ENCODE data around the gene BNIPL.

BNIPL gene

DNA sequence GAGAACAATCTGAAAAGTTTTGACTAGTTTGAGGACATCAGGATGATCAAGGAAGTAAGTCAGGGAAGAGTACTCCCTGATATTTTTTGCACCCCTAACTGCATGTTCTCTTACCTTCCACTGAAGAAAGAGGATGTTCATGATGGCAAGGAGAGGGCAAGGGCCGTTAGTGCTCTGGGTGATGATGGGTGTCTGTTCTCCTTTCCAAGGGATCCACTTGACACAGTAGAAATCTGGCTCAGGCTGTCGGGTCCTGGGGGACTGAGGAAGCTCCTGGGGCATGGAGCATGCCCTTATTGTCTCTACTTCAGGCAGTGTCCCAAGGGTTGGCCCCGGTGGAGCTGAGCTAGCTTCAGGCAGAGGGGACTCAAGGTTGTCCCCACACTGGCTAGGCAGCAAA, 34.3 kb upstream of the BNIPL start:
- H3K27ac ChIP-seq (ENCODE audit: low read depth, low read length): no peak overlapping the region
- H3K4me1 ChIP-seq (ENCODE audit: insufficient read depth, low read length): peaks cover 24% of the 10 kb centered on the region
- no peaks in the 10 kb centered on the region for H3K9me3 ChIP-seq (ENCODE audit: low read length)
- no peak overlapping the region for H3K4me3 ChIP-seq (ENCODE audit: low read depth in 1 of 2, low read length in 2 of 2)
- H3K9ac ChIP-seq (ENCODE audit: low read length): no peak overlapping the region
- no peaks in the 10 kb centered on the region for H3K27me3 ChIP-seq (ENCODE audit: control insufficient read depth in 1 of 2, insufficient read depth in 2 of 2, low read length in 2 of 2)
- peaks cover 48% of the 10 kb centered on the region for H3K36me3 ChIP-seq (ENCODE audit: insufficient read depth, low read length)

DNA sequence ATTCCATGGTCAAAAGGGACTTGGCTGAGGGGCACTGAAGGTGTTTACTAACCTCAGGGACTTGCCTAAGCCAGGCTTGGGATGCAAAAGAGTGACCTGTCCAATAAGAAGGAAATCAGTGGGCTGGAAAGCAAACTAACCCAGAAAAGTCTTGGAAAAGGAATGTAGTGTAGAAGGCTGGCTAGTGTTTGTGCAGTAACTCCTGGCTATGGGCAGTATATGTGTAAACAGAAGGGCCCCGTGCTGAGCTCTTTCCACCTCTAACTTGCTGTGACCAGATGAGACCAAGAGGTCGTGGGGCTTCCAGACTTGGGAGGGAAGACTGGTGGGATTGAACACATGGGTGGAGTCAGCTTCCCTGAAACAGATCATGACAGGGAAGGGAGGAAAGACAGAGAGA, 33.8 kb upstream of the BNIPL start:
- Histone ChIP-seq H3K27ac (ENCODE audit: low read depth, low read length) (no peak overlapping the region), H3K36me3 (ENCODE audit: insufficient read depth, low read length) (peaks cover 42% of the 10 kb centered on the region), H3K27me3 (ENCODE audit: control insufficient read depth in 1 of 2, insufficient read depth in 2 of 2, low read length in 2 of 2) (no peaks in the 10 kb centered on the region), H3K9ac (ENCODE audit: low read length) (peak overlapping the region; percentile 4), H3K4me1 (ENCODE audit: insufficient read depth, low read length) (peaks cover 30% of the 10 kb centered on the region), H3K9me3 (ENCODE audit: low read length) (no peaks in the 10 kb centered on the region), H3K4me3 (ENCODE audit: low read depth in 1 of 2, low read length in 2 of 2) (peak overlapping the region in 1 of 2 donors; percentile 47)

DNA sequence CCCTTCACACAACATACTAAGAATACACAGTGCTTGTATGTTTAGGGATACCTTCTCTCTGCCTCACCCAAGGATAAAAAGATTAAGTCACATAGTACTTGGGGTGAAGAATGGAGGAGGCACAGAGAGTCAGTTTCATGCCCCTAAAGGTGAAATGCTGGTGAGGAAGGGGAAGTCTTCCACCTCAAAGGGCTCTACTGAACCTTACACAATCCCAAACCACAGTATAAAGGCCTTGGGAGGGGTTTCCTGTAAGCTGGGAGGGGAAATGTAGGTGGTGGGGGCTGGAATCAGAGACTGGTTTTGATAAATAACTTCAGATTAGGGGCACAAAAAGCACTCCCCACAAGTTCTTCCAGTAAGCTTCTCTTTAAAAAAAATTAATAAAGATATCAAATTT, 33.2 kb upstream of the BNIPL start:
- no peaks in the 10 kb centered on the region for H3K9me3 ChIP-seq (ENCODE audit: low read length)
- H3K9ac ChIP-seq (ENCODE audit: low read length): peak overlapping the region; percentile 4
- no peak overlapping the region for H3K27ac ChIP-seq (ENCODE audit: low read depth, low read length)
- peak overlapping the region in 1 of 2 donors; percentile 47 for H3K4me3 ChIP-seq (ENCODE audit: low read depth in 1 of 2, low read length in 2 of 2)
- no peaks in the 10 kb centered on the region for H3K27me3 ChIP-seq (ENCODE audit: control insufficient read depth in 1 of 2, insufficient read depth in 2 of 2, low read length in 2 of 2)
- peaks cover 36% of the 10 kb centered on the region for H3K36me3 ChIP-seq (ENCODE audit: insufficient read depth, low read length)
- H3K4me1 ChIP-seq (ENCODE audit: insufficient read depth, low read length): peaks cover 33% of the 10 kb centered on the region

DNA sequence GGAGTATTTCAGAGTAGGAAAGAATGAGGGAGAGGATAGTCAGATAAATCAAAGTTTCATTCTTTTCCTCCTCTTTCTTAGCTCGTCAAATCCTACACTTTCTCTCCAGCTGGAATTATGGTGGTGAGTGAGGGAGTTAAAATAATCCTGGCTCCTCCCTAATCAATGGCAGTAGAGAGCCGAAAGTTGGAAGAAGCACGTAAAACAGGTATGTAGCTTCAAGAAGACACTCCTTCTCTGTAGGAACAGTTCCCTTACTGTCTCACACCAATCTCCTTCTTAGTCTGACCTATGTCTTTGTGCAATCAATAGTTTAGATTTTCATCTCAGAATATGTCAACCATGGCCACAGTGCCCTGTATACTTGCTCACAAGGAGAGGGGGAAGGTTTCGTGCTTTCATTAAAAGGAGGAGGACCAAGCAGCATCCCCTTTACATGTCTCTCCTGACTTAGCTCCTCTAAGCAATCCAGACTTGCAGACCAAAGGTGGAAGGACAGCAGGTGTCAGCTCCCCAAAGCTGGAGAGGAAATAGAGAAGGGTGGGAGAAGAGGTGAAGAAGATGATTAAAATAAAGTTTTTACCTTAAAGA, 30.6 kb upstream of the BNIPL start:
- Histone ChIP-seq H3K9ac (ENCODE audit: low read length) (peak overlapping the region; percentile 81), H3K27me3 (ENCODE audit: control insufficient read depth in 1 of 2, insufficient read depth in 2 of 2, low read length in 2 of 2) (no peaks in the 10 kb centered on the region), H3K27ac (ENCODE audit: low read depth, low read length) (peak overlapping the region; percentile 78), H3K9me3 (ENCODE audit: low read length) (no peaks in the 10 kb centered on the region), H3K4me1 (ENCODE audit: insufficient read depth, low read length) (peaks cover 40% of the 10 kb centered on the region), H3K4me3 (ENCODE audit: low read depth in 1 of 2, low read length in 2 of 2) (peak overlapping the region; percentile 49 to 93), H3K36me3 (ENCODE audit: insufficient read depth, low read length) (peaks cover 18% of the 10 kb centered on the region)

DNA sequence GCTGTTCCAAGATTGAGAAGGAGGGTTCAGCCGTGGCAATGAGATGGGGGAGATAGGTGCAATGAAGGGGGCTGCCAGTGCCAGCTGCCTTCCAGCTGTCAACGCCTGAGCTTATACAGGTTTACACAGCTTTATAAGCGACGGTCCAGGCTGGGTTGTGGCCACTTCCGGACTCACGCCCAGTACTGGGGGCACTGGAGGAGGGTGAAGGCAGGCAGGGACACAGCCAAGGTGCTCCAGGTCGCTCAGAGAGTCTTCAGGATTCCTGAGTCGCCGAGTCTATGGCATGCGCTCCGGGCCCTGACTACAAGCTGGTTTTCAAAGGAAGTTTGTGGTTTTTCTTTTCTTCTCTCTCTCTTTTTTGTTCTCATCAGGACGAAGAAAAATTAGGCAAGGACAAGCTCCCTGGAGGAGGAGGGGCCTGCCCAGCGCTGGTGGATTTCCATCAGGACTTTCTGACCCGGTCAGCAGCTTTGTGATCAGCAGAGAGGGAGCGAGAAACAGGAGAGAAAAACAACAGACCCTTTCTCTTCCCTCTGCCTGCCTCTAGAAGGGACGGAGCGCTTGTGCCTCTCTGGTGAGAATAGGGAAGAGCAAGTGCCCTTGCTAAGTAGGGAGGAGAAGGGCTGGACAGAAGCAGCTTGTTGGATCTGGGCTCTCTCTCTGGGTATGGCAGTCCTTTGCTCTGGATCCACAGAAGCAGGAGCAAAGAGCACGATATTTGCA, 29.9 kb upstream of the BNIPL start, which contains the start of gene MINDY1:
MINDY1 (minus strand) TSS at position 576 of the 726 bp plus-strand sequence. CDS start 4,285 bp downstream, outside the sequence.
- H3K4me3 ChIP-seq (ENCODE audit: low read depth in 1 of 2, low read length in 2 of 2): peak within 1 kb of the TSS; percentile 49 to 98
- H3K27me3 ChIP-seq (ENCODE audit: control insufficient read depth in 1 of 2, insufficient read depth in 2 of 2, low read length in 2 of 2): no peaks in the 10 kb centered on the region
- peaks cover 40% of the 10 kb centered on the region for H3K4me1 ChIP-seq (ENCODE audit: insufficient read depth, low read length)
- H3K27ac ChIP-seq (ENCODE audit: low read depth, low read length): peak within 1 kb of the TSS; percentile 78
- peak within 1 kb of the TSS; percentile 81 for H3K9ac ChIP-seq (ENCODE audit: low read length)
- no peaks in the 10 kb centered on the region for H3K9me3 ChIP-seq (ENCODE audit: low read length)
- H3K36me3 ChIP-seq (ENCODE audit: insufficient read depth, low read length): peaks cover 12% of the 10 kb centered on the region

DNA sequence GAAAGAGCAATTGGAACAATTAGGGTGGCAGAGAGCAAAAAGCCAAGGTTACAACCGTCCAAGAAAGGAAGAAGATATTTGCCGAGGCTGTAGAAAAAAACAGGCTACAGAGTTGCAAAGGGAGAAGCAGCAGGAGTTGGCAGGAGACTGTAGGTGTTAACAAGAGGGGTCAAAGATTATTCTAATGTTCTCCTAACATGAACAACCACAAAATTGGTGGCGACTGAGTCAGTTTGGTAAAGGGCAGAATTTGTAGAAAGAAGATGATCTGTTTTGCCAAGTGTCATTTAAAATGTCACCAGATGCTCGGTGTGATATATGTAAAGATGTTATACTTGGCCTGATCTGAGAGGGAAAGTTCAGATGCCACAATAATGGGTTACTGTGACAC, 28.5 kb upstream of the BNIPL start:
- Histone ChIP-seq H3K9ac (ENCODE audit: low read length) (peak overlapping the region; percentile 9), H3K27ac (ENCODE audit: low read depth, low read length) (peak overlapping the region; percentile 29), H3K4me3 (ENCODE audit: low read depth in 1 of 2, low read length in 2 of 2) (peak overlapping the region; percentile 56 to 98), H3K4me1 (ENCODE audit: insufficient read depth, low read length) (peaks cover 31% of the 10 kb centered on the region), H3K9me3 (ENCODE audit: low read length) (no peaks in the 10 kb centered on the region), H3K36me3 (ENCODE audit: insufficient read depth, low read length) (peaks cover 3% of the 10 kb centered on the region), H3K27me3 (ENCODE audit: control insufficient read depth in 1 of 2, insufficient read depth in 2 of 2, low read length in 2 of 2) (no peaks in the 10 kb centered on the region)

DNA sequence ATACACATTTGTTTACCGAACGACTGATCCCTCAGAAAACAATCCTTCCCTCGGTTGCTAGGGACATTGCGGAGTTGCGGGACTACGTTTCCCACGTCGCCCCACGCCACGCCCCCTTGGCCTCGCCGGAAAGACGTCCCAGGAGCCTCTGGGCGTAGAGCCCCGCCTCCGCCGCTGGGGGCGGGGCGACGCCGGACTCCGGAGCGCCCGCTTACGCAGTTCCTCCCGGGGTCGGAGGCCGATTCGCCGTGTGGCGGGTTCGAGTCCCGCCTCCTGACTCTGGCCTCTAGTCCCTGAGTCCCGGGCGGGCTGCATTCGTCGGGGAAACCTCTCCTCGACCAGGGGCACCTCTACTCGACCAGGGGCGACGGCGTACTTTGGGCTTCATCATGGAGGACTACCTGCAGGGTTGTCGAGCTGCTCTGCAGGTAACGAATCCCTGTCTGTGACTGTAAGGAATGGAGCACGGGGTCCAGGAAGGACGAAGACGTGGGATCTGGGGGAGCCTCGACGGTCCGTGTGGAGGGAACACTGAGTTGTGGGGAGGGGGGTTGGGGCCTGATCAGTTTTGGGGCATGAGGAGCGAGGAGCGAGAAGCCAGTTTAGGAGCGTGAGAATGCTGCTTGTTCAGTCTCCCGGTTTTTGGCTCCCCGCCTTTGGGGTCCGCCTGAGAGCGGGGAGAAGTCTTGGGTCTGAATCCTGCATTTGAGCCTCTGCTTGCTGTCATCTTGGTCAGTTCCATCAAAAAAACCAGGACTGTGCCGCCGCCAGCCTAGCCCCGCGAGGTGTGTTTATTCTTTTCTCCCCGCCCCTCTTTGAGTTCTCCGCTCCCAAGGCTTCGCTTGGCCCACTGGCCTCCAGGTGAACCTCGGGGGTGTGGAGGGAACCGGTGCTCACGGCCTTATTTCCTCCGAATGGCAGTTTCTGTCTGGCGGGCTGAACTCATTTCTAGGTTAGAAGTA, 27.9 kb upstream of the BNIPL start, which contains the start of gene PRUNE1:
PRUNE1 (plus strand) TSS at position 206 of the 962 bp plus-strand sequence; CDS start at position 390, 184 bp downstream.
- Histone ChIP-seq H3K4me1 (ENCODE audit: insufficient read depth, low read length) (peaks cover 33% of the 10 kb centered on the region), H3K9ac (ENCODE audit: low read length) (peak within 1 kb of the TSS; percentile 64), H3K36me3 (ENCODE audit: insufficient read depth, low read length) (peaks cover 3% of the 10 kb centered on the region), H3K27ac (ENCODE audit: low read depth, low read length) (peak within 1 kb of the TSS; percentile 89), H3K4me3 (ENCODE audit: low read depth in 1 of 2, low read length in 2 of 2) (peak within 1 kb of the TSS; percentile 56 to 98), H3K9me3 (ENCODE audit: low read length) (no peaks in the 10 kb centered on the region), H3K27me3 (ENCODE audit: control insufficient read depth in 1 of 2, insufficient read depth in 2 of 2, low read length in 2 of 2) (no peaks in the 10 kb centered on the region)

DNA sequence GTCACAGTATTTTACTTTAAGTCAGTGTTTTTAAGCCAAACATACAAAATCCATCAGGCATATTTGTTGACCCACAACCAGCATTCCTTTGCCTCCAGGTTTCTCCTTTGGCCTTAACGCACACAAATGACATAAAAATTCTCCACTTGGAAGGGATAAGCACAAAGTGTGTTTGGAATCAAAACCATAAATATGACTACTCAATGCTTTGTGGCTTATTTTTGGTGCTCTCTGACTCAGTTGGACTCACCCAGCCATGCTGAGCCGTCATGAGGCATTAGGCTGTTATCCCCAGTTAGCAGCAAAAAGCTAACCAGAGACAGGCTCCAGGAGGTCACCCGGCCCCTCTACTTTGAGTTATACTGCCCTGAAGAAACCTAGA, 27.2 kb upstream of the BNIPL start:
- peak overlapping the region; percentile 64 for H3K9ac ChIP-seq (ENCODE audit: low read length)
- H3K4me1 ChIP-seq (ENCODE audit: insufficient read depth, low read length): peaks cover 34% of the 10 kb centered on the region
- peak overlapping the region; percentile 56 to 98 for H3K4me3 ChIP-seq (ENCODE audit: low read depth in 1 of 2, low read length in 2 of 2)
- no peaks in the 10 kb centered on the region for H3K27me3 ChIP-seq (ENCODE audit: control insufficient read depth in 1 of 2, insufficient read depth in 2 of 2, low read length in 2 of 2)
- H3K9me3 ChIP-seq (ENCODE audit: low read length): no peaks in the 10 kb centered on the region
- H3K27ac ChIP-seq (ENCODE audit: low read depth, low read length): peak overlapping the region; percentile 89
- H3K36me3 ChIP-seq (ENCODE audit: insufficient read depth, low read length): peaks cover 3% of the 10 kb centered on the region

DNA sequence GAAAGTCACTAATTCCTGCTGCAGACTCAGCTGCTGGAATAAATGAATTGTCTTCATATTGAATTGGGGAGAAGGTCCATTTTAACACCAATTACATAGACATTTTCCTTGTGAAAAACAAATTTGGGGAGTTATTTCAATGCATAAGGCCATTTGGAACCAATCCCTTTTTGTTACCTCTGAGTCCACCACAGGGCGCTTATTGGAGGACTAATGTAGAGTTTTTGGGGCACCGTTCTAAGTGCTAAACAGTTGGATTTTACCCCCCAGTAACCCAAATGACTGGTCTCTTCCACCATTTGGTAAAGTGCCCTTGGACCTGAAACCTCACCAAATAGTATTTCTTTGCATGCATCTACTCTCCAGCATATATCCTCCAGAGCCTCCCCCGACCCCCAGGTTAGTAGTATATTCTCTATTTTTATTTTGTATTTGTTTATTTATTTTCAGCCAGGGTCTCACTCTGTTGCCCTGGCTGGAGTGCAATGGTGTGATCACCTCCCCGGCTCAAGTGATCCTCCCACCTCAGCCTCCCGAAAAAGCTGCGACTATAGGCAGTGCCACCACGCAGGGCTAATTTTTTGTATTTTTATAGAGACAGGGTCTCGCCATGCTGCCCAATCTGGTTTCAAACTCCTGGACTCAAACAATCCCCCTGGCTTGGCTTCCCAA, 26.6 kb upstream of the BNIPL start:
- Histone ChIP-seq H3K36me3 (ENCODE audit: insufficient read depth, low read length) (peaks cover 3% of the 10 kb centered on the region), H3K4me3 (ENCODE audit: low read depth in 1 of 2, low read length in 2 of 2) (peak overlapping the region in 1 of 2 donors; percentile 98), H3K9me3 (ENCODE audit: low read length) (no peaks in the 10 kb centered on the region), H3K4me1 (ENCODE audit: insufficient read depth, low read length) (peaks cover 37% of the 10 kb centered on the region), H3K27ac (ENCODE audit: low read depth, low read length) (no peak overlapping the region), H3K9ac (ENCODE audit: low read length) (no peak overlapping the region), H3K27me3 (ENCODE audit: control insufficient read depth in 1 of 2, insufficient read depth in 2 of 2, low read length in 2 of 2) (no peaks in the 10 kb centered on the region)

DNA sequence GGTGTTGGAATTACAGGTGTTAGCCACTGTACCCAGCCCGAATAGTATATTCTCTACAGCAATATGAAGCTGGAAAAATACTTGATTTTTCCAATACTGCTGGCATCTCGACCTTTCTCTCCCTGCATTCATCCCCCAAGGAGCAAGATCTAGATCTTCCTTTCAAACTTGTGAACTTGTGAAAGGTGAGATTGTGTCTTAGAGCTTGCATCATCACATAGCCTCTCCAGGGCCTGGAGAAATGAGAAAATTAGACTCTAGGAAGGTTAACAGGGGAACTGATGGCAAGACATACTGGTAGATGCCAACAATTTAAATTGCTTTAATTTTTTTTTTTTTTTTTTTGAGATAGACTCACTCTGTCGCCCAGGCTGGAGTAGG, 26.1 kb upstream of the BNIPL start:
- no peaks in the 10 kb centered on the region for H3K27me3 ChIP-seq (ENCODE audit: control insufficient read depth in 1 of 2, insufficient read depth in 2 of 2, low read length in 2 of 2)
- peaks cover 37% of the 10 kb centered on the region for H3K4me1 ChIP-seq (ENCODE audit: insufficient read depth, low read length)
- H3K9ac ChIP-seq (ENCODE audit: low read length): no peak overlapping the region
- no peak overlapping the region for H3K4me3 ChIP-seq (ENCODE audit: low read depth in 1 of 2, low read length in 2 of 2)
- no peak overlapping the region for H3K27ac ChIP-seq (ENCODE audit: low read depth, low read length)
- no peaks in the 10 kb centered on the region for H3K9me3 ChIP-seq (ENCODE audit: low read length)
- H3K36me3 ChIP-seq (ENCODE audit: insufficient read depth, low read length): peaks cover 3% of the 10 kb centered on the region

Measured in muscle layer of colon (tissue), 2 donors.